Measurements from ENCODE around the gene USP44. TPM values are rescaled to one million over a fixed set of nuclear protein-coding genes. Genes with fewer than 3 reads are reported as not detected.

Gene USP44
- total RNA-seq, 3 donors from 2014 or later = 3.7 to 8.2 (median 3.9) TPM

- Histone ChIP-seq H3K27ac (no peak overlapping the region), H3K4me1 (no peaks in the 10 kb centered on the region), H3K36me3 (no peaks in the 10 kb centered on the region), H3K4me3 (no peak overlapping the region), H3K27me3 (no peaks in the 10 kb centered on the region), H3K9me3 (no peaks in the 10 kb centered on the region)
- intact Hi-C loops (cut with DNase I; ENCODE audit: low total_unique reads) = no loop called here
- TF ChIP-seq CTCF (IDR thresholded peaks at IDR 0.05) = no peak
- no peak for TF ChIP-seq POLR2A (IDR thresholded peaks at IDR 0.05)
- TF ChIP-seq POLR2AphosphoS5 (IDR thresholded peaks at IDR 0.05) = no peak
- no peak for DNase-seq (ENCODE audit: low spot score in 2 of 2)
These were observed 5.4 kb downstream of the USP44 start for GRCh38 chr12:95545731-95546490.

- H3K36me3 ChIP-seq = no peaks in the 10 kb centered on the region
- no peak for DNase-seq (ENCODE audit: low spot score in 2 of 2)
- H3K4me1 ChIP-seq = no peaks in the 10 kb centered on the region
- H3K27me3 ChIP-seq = no peaks in the 10 kb centered on the region
- intact Hi-C loops (cut with DNase I; ENCODE audit: low total_unique reads) = no loop called here
- TF ChIP-seq POLR2AphosphoS5 (IDR thresholded peaks at IDR 0.05) (no peak), POLR2A (IDR thresholded peaks at IDR 0.05) (no peak), CTCF (IDR thresholded peaks at IDR 0.05) (no peak)
- H3K9me3 ChIP-seq = no peaks in the 10 kb centered on the region
- no peak overlapping the region for H3K27ac ChIP-seq
- no peak overlapping the region for H3K4me3 ChIP-seq
These were observed 6.0 kb downstream of the USP44 start for GRCh38 chr12:95545303-95545702.

DNA sequence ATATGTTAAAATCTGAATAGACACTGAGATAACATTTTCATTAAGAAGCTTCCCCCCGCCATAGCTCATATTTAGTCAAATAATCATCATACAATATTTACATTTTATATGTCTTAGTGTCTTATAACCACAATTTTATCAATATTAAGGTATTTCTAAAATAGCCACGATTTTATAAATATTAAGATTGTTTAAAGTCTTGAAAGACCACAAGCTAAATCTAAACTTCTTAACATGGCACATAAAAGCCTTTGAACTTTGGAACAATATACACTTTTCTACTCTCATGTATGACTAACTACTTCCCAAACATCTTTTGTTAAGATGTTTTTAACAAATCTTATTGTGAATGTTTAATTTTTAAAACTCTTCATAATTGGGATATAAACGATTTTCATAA lies 6.5 kb downstream of the USP44 start:
- DNase-seq (ENCODE audit: low spot score in 2 of 2) = no peak
- intact Hi-C loops (cut with DNase I; ENCODE audit: low total_unique reads) = no loop called here
- H3K27ac ChIP-seq = no peak overlapping the region
- TF ChIP-seq CTCF (IDR thresholded peaks at IDR 0.05) = no peak
- TF ChIP-seq POLR2AphosphoS5 (IDR thresholded peaks at IDR 0.05) = no peak
- TF ChIP-seq POLR2A (IDR thresholded peaks at IDR 0.05) = no peak
- H3K4me1 ChIP-seq = no peaks in the 10 kb centered on the region
- H3K27me3 ChIP-seq = no peaks in the 10 kb centered on the region
- no peak overlapping the region for H3K4me3 ChIP-seq
- H3K9me3 ChIP-seq = no peaks in the 10 kb centered on the region
- no peaks in the 10 kb centered on the region for H3K36me3 ChIP-seq

DNA sequence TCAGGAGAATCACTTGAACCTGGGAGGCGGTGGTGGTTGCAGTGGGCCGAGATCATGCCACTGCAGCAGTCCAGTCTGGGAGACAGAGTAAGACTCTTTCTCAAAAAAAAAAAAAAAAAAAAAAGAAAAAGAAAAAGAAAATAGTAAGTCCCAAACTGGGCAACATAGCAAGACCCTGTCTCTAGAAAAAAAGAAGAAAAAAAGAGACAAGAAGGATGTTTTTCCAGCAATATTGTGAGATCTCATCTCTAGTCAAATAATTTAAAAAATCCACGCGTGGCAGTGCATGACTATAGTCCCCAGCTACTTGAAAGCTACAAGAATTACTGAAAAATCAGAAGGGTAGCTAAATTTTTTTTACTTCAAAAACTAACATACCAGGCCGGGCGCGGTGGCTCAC lies 8.0 kb downstream of the USP44 start:
- no peaks in the 10 kb centered on the region for H3K27me3 ChIP-seq
- no peaks in the 10 kb centered on the region for H3K9me3 ChIP-seq
- intact Hi-C loops (cut with DNase I; ENCODE audit: low total_unique reads) = no loop called here
- no peaks in the 10 kb centered on the region for H3K4me1 ChIP-seq
- no peak overlapping the region for H3K27ac ChIP-seq
- TF ChIP-seq POLR2A (IDR thresholded peaks at IDR 0.05) (no peak), POLR2AphosphoS5 (IDR thresholded peaks at IDR 0.05) (no peak), CTCF (IDR thresholded peaks at IDR 0.05) (no peak)
- no peak overlapping the region for H3K4me3 ChIP-seq
- H3K36me3 ChIP-seq = no peaks in the 10 kb centered on the region
- DNase-seq (ENCODE audit: low spot score in 2 of 2) = no peak

GRCh38 chr12:95541436-95541835 lies 9.8 kb downstream of the USP44 start:
- Histone ChIP-seq H3K4me1 (no peaks in the 10 kb centered on the region), H3K36me3 (no peaks in the 10 kb centered on the region), H3K9me3 (no peaks in the 10 kb centered on the region), H3K27ac (no peak overlapping the region), H3K4me3 (no peak overlapping the region), H3K27me3 (no peaks in the 10 kb centered on the region)
- intact Hi-C loops (cut with DNase I; ENCODE audit: low total_unique reads) = no loop called here
- TF ChIP-seq POLR2AphosphoS5 (IDR thresholded peaks at IDR 0.05) (no peak), POLR2A (IDR thresholded peaks at IDR 0.05) (no peak), CTCF (IDR thresholded peaks at IDR 0.05) (no peak)
- no peak for DNase-seq (ENCODE audit: low spot score in 2 of 2)

All from breast epithelium (tissue), 4 donors.